Measurements from ENCODE around the gene PLAC8.
A peak's percentile ranks its signal among the peaks of the same experiment; 100 is the strongest.
"Not testable (repeated sequence)": the region's sequence is repeated elsewhere in the genome, so short reads cannot be mapped to it uniquely, and the experiment has no call there.

The PLAC8 gene

GRCh38 chr4:83112231-83112630 is 2.3 kb downstream of the PLAC8 start:
- DNase-seq (ENCODE audit: low read depth) = no peak

GRCh38 chr4:83111751-83112141 is 2.8 kb downstream of the PLAC8 start:
- not testable (repeated sequence) for DNase-seq (ENCODE audit: low read depth)

GRCh38 chr4:83110970-83111750 is 3.4 kb downstream of the PLAC8 start:
- no peak for DNase-seq (ENCODE audit: low read depth)

DNA sequence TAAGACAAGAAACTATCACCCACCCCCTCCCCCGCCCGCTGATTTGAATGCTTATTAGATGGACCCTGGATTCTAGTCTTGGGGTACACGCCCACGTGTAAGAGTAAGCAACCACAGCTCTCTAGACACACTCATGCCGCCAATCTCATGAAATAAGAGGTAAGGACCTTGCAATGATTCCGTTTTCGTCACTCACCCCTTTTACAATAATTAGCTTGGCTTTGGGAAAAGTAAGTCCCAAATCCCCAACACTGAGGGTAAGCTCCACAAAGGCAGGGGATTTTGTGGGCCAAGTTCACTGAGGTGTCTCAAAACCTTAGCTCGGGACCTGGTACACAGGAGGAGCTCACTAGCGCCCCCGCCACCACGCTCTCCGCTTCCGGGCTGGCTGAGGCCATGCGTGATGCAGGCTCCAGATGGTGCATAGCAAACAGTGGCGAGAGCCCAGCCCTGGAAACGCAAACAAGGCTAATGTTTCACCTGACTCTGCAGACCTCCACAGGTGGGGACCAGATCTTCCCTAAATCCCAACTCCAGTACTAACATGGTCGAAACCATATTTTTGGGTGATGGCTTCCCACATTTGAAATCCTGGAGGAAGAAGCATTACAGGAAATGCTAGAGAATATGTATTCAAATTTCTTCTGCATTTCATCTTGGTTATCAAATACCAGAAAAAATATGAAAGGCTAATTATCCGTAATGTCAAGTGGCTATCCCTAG is 4.1 kb downstream of the PLAC8 start:
- peak; percentile 82 for DNase-seq (ENCODE audit: low read depth)

- no peak for DNase-seq (ENCODE audit: low read depth)
These were observed 4.9 kb downstream of the PLAC8 start for GRCh38 chr4:83109480-83110222.

GRCh38 chr4:83108101-83108861 is 6.2 kb downstream of the PLAC8 start:
- no peak for DNase-seq (ENCODE audit: low read depth)

DNA sequence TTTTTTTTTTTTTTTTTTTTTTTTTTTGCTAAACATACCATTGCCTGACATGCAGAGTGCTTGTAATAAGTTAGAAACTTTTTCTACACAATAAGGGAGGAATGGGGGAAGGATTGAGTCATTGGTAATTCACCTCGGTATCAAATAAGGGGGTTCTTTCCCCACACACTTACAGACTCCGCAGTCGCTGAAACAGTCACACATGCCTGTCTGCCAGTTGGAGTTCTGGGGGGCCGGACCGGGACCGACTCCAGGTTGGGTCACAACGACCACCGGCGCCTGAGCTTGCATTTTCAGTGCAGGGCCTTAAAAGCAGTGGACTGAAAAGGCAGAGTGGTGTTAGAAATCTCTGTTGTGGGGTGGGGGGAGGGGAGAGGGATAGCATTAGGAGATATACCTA is 6.9 kb downstream of the PLAC8 start:
- DNase-seq (ENCODE audit: low read depth) = no peak

GRCh38 chr4:83104991-83105390 is 9.5 kb downstream of the PLAC8 start:
- no peak for DNase-seq (ENCODE audit: low read depth)

- DNase-seq (ENCODE audit: low read depth) = no peak
These were observed 18.1 kb downstream of the PLAC8 start for GRCh38 chr4:83096397-83096796.

DNA sequence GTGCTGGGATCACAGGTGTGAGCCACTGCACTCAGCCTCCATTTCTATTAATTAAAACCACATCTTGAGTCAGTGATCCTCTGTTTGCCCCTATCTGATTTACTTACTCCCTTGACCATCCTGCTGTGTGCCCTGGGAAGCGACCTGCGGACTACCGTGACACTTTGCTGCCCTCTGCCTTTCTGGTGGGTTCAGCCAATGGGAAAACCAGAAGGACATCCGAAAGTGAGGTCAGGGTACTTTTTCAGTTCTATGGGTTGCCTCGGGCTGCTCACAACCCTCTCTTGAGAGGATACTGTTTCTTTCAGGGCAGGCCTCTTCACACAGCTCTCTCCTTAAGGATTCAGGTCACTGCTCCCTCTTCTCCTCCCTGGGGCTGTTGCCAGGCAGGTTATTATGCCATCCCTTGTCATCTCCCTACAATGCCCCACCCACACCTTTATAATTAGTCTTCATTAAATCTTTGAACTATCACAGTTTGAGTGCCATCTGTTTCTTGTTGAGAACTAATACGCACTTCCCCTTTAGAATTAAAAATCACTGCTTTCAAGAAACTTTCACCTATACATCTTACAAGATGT is 21.4 kb downstream of the PLAC8 start:
- DNase-seq (ENCODE audit: low read depth) = no peak

GRCh38 chr4:83089410-83090157 is 24.9 kb downstream of the PLAC8 start:
- no peak for DNase-seq (ENCODE audit: low read depth)

DNA sequence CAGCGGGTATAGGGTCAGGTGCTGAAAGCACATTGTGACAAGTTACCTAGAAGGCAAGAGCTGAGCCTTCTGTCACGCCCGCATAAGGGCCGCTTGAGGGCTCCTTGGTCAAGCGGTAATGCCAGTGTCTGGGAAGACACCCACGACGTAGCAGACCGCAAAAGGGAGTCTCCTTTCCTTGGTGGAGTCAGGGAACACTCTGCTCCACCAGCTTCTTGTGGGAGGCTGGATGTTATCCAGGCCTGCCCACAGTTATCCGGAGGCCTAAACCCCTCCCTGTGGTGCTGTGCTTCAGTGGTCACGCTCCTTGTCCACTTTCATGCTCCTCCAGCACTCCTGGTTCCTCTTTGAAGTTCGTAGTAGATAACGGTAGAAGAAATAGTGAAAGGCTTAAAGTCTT is 29.6 kb downstream of the PLAC8 start:
- DNase-seq (ENCODE audit: low read depth) = not testable (repeated sequence)

- peak; percentile 24 for DNase-seq (ENCODE audit: low read depth)
These were observed 30.5 kb downstream of the PLAC8 start for GRCh38 chr4:83083925-83084475.

- no peak for DNase-seq (ENCODE audit: low read depth)
These were observed 31.8 kb downstream of the PLAC8 start for GRCh38 chr4:83082777-83083176.

DNA sequence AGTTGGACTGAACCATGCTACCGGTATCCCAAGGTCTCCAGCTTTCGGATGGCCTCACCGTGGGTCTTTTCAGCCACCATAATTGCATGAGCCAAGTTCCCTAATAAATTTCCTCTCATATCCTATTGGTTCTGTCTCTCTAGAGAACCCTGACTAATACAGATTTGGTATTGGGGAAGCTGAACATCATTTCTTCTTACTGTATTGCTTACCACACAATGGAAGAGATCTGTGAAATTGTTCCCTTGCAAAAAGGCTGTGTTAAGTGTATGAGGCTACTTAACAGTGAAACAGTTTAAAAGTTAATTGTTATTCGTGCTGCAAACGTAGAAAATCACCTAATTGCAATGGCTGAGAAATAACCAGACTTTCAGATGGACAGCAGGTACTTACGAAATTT is 34.0 kb downstream of the PLAC8 start:
- no peak for DNase-seq (ENCODE audit: low read depth)

DNA sequence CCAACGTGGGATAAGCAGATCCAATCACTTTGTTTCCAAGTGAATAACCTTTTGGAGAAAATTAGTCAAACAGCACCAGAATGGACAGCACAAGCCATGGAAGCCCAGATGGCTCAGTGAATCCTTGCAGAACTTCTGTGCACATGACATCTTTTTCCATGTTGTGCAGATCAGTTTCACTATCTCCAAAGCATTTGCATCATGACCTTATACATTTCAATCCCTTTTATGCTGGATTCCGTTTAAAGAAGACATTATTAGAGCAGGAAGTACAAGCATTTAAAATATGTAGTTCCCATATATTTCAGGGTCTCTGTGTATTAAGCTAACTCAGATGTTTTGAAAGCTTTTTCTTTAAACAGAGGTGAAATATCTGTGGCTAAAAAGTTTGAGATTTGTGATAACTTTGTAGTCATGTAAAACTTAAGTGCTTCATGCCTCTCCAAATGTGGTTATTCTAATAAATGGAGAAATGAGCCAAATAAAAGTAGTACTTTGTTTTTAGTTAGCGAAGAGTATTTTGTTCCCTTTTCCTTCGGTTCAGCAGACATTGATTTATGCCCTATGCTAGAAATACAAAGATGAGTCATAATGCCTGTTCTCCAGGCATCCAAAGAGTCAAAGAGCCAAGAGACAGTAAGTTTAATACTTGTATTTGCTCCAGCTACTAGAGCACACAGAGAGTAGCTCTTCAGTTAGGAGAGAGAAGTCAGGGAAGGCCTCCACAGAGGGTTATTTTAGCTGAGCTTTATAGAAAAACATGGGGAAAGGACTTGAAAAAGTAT is 39.0 kb downstream of the PLAC8 start:
- no peak for DNase-seq (ENCODE audit: low read depth)

DNA sequence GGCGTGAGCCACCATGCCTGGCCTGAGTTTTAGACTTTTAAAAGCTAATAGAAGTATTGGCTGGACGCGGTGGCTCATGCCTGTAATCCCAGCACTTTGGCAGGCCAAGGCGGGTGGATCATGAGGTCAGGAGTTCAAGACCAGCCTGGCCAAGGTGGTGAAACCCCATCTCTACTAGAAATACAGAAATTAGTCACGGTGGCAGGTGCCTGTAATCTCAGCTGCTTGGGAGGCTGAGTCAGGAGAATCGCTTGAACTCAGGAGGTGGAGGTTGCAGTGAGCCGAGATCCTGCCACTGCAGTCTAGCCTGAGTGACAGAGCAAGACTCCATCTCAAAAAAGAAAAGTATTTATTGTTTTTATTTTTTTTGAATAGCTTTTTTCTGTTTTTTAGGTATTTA is 39.7 kb downstream of the PLAC8 start:
- DNase-seq (ENCODE audit: low read depth) = not testable (repeated sequence)

DNA sequence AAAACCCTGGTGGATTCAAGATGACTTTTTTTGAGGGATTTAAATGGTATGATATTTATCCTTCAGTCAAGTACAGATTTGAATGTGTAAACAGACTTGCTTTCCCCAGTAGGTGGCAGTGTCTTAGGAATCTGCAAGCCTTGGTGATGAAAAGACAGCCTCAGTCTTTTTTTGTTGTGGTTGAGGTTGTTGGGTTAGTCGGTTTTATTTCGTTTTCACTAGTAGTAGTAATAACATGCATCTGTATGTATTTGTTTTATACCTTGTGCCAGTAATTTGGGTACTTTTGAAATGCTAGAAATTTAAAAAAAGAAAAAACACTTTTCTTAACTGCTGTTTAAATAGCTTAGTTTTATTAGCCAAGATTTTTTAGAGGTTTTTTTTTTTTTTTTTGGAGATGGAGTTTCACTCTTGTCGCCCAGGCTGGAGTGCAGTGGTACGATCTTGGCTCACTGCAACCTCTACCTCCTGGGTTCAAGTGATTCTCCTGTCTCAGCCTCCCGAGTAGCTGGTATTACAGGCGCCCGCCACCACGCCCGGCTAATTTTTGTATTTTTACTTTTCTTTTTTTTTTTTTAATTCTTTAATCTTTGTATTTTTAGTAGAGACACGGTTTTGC is 40.3 kb downstream of the PLAC8 start:
- DNase-seq (ENCODE audit: low read depth) = peak; percentile 57

DNA sequence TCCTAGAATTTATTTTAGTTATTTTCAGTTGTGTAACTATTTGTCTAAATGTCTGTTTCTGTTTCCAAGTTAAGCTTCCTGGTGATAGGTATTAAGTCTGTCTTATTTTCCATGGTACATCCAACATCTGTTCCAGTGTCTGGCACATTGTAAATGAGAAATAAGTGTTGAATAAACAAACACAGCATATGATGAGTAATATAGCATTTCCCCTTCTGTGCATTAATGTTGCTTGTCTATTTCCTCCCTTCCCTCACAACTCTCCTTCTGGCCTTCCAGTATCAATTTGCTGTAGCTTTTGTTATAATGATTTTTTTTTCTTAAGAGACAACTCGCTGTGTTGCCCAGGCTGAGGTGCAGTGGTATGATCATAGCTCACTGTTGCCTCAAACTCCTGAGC is 43.4 kb downstream of the PLAC8 start:
- no peak for DNase-seq (ENCODE audit: low read depth)

Measured in stimulated activated CD4-positive, alpha-beta T cell treated with anti-CD3 and anti-CD28 coated beads, Interleukin-2, amount 100 ng/mL, for 4 hours (primary cell).